Activated T-helper 2 cell treated with anti-CD3 and anti-CD28 coated beads, Interferon-gamma antibody, Interleukin-2, Interleukin-4, amounts not matched to agents 10 μg/mL and 5 μg/mL and 100 μg/mL, durations not matched to agents 14 hours and 24 hours and 36 hours (primary cell): ENCODE data around the gene MYCN. TPM values are rescaled to one million over a fixed set of nuclear protein-coding genes. Genes with fewer than 3 reads are reported as not detected.

ENCODE experiments used
- DNase-seq: peaks from one replicate; pipeline ENCODE4 v3.0.0; 2021; ENCODE audit warnings: low spot score
- H3K27ac Mint-ChIP-seq: one replicate; pipeline ENCODE4 v1.8.0; 2021; ENCODE audit warnings: mixed read lengths
- H3K27me3 Mint-ChIP-seq: one replicate; pipeline ENCODE4 v1.8.0; 2021; ENCODE audit warnings: low read depth, mixed read lengths
- H3K36me3 Mint-ChIP-seq: one replicate; pipeline ENCODE4 v1.8.0; 2021; ENCODE audit warnings: low read depth, mixed read lengths
- H3K4me1 Mint-ChIP-seq: one replicate; pipeline ENCODE4 v1.8.0; 2021; ENCODE audit warnings: low read depth, mixed read lengths
- H3K4me3 Mint-ChIP-seq: one replicate; pipeline ENCODE4 v1.8.0; 2021; ENCODE audit warnings: low read depth, mild to moderate bottlenecking, moderate library complexity, mixed read lengths
- H3K9me3 Mint-ChIP-seq: one replicate; pipeline ENCODE4 v1.8.0; 2021; ENCODE audit warnings: mixed read lengths
- intact Hi-C: fragments of 100-400 bp; cut with micrococcal nuclease; formaldehyde crosslinking; loops from one replicate; pipeline ENCODE4 v1.15.1; 2023
- total RNA-seq: library from RNA; stranded (reverse); gene quantifications from 2 replicates; pipeline ENCODE4 v1.2.3, GENCODE V29; 2022

The MYCN gene
- total RNA-seq, 1 donor from 2014 or later: not detected

DNA sequence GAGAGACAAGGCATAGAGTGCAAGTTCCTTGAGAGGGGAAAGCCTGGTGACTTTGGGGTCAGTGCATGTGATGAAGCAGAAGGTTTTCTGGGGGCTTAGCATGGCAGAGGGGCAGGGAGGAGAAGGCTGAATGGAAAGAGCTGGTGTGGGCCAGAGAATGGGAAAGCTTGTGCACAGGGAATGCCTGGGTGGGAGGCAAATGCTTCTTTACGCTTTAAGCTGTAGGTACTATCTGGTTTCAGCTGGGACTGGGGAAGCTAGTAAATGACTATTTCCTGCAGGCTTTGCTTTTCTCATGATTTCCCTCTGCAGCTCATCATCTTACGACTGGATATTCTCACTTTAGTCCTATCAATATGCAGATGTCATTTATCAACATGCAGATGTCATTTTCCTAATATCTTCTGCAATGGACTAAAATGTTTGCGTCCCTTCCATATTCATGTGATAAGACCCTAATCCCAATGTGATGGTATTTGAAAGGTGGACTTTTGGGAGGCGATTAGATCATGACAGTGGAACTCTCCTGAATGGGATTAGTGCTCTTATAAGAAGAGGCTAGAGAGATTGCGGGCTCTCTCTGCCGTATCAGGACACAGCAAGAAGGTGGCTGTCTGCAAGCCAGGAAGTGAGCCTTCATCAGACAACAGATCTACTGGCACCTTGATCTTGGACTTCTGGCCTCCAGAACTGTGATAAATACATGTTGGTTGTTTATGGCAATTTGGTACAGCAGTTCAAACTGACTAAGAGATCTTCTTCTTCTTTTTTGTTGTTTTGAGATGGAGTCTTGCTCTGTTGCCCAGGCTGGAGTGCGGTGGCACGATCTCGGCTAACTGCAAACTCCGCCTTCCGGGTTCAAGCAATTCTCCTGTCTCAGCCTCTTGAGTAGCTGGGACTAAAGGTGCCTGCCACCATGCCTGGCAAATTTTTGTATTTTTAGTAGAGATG lies 50.1 kb downstream of the MYCN start:
- Mint-ChIP-seq H3K4me3 (no peak overlapping the region), H3K9me3 (no peaks in the 10 kb centered on the region), H3K27me3 (no peaks in the 10 kb centered on the region), H3K36me3 (no peaks in the 10 kb centered on the region), H3K4me1 (no peaks in the 10 kb centered on the region), H3K27ac (no peak overlapping the region)
- DNase-seq: no peak
- intact Hi-C loops: no loop called here

DNA sequence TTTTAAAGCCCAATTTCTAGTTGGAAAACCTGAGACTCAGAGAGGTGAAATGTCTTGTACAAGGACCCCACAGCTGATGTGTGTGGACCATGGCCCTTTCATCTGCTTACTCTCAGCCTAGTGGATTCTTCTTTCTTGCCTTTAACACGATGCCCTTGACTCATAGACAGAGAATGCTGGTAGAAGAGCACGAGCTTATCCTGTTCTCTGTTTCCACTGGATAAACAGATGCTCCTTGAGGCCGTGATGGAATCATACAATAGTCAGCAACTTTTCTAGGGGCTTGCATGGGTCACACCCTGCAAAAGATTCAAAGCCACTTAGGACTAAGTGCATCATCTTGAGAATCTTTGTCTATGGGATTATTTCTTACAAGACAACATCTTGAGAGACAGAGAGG lies 50.9 kb downstream of the MYCN start:
- no peak overlapping the region for H3K4me3 Mint-ChIP-seq
- no peaks in the 10 kb centered on the region for H3K4me1 Mint-ChIP-seq
- intact Hi-C loops: no loop called here
- H3K27ac Mint-ChIP-seq: no peak overlapping the region
- H3K9me3 Mint-ChIP-seq: no peaks in the 10 kb centered on the region
- H3K36me3 Mint-ChIP-seq: no peaks in the 10 kb centered on the region
- DNase-seq: no peak
- no peaks in the 10 kb centered on the region for H3K27me3 Mint-ChIP-seq

DNA sequence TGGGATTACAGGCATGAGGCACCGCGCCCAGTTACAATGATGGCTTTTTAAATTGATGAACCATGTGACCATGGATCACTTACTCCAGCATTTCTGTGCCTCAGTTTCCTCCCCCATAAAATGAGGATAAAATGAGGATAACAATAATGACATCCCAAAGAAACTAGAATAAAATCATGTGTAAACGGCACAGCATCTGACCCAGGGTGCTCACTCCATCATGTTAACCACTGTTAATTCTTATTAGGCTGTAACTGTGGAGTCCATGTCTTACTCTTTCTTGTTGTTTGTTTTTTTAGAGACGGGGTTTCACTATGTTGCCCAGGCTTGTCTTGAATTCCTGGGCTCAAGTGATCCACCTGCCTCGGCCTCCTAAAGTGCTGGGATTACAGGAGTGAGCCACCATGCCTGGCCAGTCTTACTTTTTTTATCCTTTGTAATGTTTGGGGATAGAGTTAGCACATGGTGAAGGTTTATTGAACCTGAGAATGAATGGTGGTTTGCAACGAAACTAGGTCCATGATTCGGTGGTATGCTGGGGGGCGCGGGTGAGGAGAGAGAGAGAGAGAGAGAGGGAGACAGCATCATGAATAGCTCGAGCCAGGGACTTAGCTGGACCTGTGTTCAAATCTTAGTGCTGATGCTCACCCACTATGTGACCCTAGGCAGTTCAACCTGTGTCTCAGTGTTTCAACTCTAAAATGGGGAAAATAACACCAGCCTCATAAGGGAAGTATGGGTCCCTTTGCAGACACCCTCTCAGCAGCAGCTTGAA lies 52.3 kb downstream of the MYCN start:
- Mint-ChIP-seq H3K36me3 (no peaks in the 10 kb centered on the region), H3K27ac (no peak overlapping the region), H3K9me3 (no peaks in the 10 kb centered on the region), H3K4me3 (no peak overlapping the region), H3K4me1 (no peaks in the 10 kb centered on the region), H3K27me3 (no peaks in the 10 kb centered on the region)
- no peak for DNase-seq
- intact Hi-C loops: no loop called here

DNA sequence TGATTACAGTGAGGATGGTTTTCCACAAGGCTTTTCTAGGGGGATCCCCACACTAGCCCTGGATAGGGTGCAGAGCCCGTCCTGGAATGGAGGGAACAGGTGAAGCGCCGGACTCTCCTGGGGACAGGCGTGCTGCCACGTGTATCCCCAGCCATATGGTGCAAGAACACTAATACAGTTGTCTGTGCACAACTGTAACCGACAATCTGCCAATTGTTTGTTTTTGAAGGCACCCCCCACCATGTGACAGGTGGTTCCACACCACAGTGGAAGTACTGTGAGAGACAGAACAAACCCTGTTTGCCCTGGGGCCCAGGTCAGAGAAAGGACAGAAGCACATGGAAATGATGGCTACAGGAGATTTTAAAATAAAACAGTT lies 52.9 kb downstream of the MYCN start:
- H3K4me3 Mint-ChIP-seq: no peak overlapping the region
- intact Hi-C loops: no loop called here
- H3K36me3 Mint-ChIP-seq: no peaks in the 10 kb centered on the region
- H3K9me3 Mint-ChIP-seq: no peaks in the 10 kb centered on the region
- no peak for DNase-seq
- H3K27ac Mint-ChIP-seq: no peak overlapping the region
- H3K27me3 Mint-ChIP-seq: no peaks in the 10 kb centered on the region
- H3K4me1 Mint-ChIP-seq: no peaks in the 10 kb centered on the region

DNA sequence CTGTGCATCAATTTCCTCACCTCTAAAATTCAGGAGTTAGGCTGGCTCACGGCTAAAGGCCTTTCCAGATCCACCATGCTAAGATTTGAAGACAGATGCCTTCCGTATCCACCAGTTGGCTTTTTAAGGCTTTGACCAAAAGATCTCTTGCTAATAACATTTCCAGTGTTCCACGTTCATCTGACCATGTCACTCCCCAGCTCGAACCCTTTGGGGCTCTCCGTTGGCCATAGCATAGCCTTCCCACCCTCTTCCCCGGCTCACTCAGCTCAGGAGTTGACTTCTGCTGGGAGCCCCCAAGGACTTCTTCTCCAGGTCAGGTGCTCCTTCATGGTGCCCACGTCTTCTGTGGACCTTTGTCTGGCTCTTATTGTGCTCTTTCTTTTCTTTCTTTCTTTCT lies 53.3 kb downstream of the MYCN start:
- H3K36me3 Mint-ChIP-seq: no peaks in the 10 kb centered on the region

DNA sequence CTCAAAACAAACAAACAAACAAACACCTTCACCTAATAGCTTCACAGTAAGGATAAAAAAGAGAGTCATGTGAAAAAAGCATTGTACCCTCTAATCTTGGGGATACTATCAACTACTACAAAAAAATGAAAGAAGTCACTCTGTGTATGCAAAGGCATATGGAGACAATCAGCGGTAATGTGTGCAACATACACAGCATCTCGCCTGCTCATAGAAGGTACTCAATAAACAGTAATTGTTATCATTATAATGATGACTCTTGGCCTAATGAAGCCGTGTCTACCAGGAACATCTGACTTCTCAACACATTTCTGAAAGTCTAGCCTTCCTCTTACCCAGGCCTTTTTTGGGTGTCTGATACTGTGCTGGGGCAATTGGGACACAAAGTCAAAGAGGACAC lies 55.3 kb downstream of the MYCN start:
- DNase-seq: no peak
- Mint-ChIP-seq H3K27ac (no peak overlapping the region), H3K9me3 (no peaks in the 10 kb centered on the region), H3K4me1 (no peaks in the 10 kb centered on the region), H3K4me3 (no peak overlapping the region), H3K27me3 (no peaks in the 10 kb centered on the region), H3K36me3 (no peaks in the 10 kb centered on the region)
- intact Hi-C loops: no loop called here

More for the DNA sequence above, 53.3 kb downstream of the MYCN start:
- DNase-seq: no peak
- no peaks in the 10 kb centered on the region for H3K27me3 Mint-ChIP-seq
- no peaks in the 10 kb centered on the region for H3K9me3 Mint-ChIP-seq
- no peak overlapping the region for H3K27ac Mint-ChIP-seq
- intact Hi-C loops: no loop called here
- no peak overlapping the region for H3K4me3 Mint-ChIP-seq
- no peaks in the 10 kb centered on the region for H3K4me1 Mint-ChIP-seq
